NCI-H2107 treated with DMSO at 0.1 percent for 48 hours (cell line): ENCODE measurements around the gene JTB.
"Not testable (repeated sequence)": the region's sequence is repeated elsewhere in the genome, so short reads cannot be mapped to it uniquely, and the experiment has no call there.

ENCODE experiments used
- DNase-seq: peaks from one replicate; lab custom pipeline; 2025; ENCODE audit not compliant: unreplicated experiment; lab: John Stamatoyannopoulos, UW

JTB gene

DNA sequence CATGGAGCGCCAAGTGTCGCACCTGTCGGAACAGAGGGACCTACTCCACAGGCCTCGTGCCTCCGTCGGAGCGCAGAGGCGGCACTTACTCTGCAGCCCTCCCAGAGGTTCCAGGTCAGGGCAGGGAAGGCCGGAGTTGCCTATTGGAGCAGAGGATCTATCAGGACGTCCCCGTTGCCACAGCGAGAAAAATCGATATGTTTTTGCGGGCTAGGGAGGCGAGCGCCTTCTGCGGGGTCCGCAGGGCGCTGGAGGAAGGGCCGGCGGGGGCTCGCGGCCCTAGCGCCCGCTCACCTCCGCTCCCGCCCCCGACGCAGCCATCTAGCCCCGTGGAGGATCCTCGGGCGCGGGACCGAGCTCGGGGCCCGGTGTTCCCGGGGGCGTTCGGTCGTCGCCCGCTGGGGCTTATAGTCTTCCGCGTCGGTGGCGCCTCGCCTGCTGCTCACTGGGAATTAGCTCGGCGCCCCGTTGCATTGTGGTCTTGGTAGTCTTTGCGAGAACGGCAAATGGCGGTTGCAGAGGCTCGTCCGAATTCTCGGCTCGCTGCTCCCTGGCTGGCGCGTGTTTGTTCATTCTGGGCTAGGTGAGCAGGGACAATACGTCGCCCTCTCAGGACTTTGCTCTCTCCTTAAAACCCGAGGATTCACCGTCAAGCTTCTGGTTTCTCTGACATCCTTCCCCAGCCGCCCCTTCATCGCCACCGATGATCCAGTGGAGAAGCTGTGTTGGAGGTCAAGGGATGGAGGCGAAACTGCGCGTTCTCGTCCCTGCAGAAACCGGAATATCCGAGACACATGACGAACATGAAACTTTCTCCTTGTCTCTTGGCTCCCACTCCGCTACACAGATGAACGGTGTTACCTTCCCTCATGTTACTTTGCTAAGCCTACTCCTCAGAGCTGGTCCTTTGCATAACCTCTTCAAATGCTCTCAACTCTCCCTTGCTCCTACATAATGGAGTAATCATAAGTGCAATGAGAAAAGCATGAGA lies at the start of gene JTB:
TSS of gene JTB (minus strand) at position 425 of the 991 bp plus-strand sequence. CDS start at position 3, 422 bp downstream.
- peak; percentile 83 for DNase-seq

DNA sequence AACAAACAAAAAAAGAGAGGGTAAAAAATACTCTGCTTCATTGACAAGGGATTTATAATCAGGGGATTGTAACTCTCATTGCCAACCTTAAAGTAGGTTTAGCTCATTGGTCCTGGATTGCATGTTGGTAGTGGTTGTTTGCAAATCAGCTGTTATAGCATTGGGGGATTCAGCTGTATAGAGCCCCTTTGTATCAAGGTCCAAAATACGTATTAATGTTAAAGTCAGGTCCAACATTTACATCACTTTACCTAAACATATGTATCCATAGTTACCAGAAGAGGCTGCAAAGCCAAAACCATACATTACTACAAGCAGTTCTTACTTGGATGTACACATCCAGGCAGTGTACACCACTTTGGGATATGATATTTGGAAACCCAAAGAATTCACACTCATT lies 42.5 kb upstream of the JTB start:
- DNase-seq = no peak

DNA sequence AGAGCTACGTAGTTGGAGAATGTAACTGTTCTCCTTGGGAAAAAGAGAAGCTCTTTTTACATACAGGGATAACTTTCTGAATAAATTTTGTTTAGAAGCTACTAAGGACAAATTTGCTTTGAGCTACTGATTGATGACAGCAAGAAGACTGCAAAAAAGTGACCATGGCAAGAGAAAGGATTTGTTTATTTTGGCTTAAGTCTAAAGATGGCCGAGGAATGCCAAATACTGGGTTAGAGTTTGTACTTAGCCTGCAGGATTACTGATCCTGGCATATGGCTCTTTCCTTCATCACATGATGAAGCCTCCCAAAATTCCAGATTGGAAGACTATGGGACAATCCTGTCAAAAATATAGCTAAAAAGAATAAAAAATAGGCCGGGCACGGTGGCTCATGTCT lies 41.8 kb upstream of the JTB start:
- DNase-seq = no peak

DNA sequence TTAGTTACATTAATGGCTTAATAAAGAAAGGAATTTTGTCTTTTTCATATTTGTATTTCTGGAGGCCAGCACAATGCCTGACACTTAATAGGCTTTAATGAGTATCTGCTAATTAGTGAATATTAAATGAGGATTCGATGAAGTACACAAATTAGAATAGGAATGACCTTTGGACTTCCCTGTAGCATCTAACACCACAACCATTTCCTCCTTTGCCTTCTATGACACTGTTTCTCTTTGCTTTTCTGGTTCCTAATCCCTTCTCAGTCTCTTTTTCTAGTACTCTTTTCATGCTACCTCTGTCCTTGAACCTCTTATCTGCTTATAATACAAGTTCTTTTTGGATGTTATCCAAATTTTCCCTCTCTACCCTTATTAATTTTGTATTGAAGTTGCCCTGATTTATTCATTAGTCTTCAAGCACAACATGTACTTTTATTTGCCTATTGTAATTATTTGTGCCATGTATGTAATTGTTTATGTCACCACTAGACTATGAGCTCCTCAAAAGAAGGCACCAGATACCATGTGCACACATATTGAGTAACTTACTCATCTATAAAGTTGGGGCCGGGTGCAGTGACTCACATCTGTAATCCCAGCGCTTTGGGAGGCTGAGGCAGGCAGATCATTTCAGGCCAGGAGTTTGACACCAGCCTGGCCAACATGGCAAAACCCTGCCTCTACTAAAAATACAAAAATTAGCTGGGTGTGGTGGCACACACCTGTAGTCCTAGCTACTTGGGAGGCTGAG lies 36.9 kb upstream of the JTB start:
- DNase-seq = no peak

DNA sequence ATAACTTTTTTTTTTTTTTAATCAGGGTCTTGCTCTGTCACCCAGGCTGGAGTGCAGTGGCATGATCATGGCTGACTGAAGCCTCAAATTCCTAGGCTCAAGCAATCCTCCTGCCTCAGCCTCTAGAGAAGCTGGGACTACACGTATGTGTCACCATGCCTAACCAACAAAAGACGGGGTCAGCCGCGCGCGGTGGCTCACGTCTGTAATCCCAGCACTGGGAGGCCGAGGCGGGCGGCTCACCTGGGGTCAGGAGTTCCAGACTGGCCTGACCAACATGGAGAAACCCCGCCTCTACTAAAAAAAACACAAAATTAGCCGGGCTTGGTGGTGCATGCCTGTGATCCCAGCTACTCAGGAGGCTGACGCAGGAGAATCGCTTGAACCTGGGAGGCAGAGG lies 35.1 kb upstream of the JTB start:
- not testable (repeated sequence) for DNase-seq

DNA sequence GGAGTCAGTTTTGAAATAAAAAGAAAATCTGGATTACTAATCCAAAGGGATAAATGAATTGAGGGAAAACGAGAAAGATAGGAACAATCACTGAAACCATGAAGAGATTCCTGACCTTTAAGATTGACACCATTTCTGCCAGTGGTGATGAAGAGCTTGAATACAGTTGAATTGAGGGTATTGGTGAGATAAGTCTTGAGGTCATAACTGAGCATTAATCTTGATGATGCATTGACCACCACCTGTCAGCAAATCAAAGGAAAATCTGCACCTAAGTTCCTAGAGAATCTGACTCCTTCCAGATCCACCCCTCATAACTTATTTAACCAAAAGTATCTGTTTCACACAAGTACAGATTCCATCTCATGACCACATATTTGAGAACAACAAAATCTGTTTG lies 34.7 kb upstream of the JTB start:
- no peak for DNase-seq

DNA sequence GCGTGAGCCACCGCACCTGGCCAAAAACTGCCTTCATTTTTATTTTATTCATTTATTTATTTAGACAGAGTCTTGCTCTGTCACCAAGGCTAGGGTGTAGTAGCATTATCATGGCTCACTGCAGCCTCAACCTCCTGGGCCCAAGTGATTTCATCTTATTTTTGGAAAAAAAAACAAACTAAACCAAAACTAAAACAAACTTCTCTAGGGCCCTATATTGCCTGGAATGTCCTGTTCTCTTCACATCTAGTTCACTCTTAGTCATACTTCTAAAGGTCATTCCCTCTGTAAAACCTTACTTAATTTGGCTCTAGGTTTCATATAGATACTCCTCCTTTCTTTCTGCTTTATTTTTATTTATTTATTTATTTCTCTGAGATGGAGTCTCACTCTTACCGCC lies 28.7 kb upstream of the JTB start:
- no peak for DNase-seq

DNA sequence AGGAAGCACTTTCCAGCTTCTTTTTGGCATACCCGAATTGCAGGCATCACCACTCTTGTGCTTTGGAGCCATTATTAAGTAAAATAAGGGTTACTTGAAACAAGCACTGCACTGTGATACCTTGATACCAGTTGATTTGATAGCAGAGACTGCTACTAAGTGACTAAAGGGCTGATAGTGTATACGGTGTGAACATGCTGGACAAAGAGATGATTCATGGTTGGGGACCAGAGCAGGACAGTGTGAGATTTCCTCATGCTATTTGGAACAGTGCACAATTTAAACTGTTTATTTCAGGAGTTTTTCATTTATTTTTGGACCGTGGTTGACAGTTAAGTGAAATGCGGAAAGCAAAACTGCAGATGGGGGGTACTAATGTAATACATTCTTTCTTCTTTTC lies 22.9 kb upstream of the JTB start:
- no peak for DNase-seq

DNA sequence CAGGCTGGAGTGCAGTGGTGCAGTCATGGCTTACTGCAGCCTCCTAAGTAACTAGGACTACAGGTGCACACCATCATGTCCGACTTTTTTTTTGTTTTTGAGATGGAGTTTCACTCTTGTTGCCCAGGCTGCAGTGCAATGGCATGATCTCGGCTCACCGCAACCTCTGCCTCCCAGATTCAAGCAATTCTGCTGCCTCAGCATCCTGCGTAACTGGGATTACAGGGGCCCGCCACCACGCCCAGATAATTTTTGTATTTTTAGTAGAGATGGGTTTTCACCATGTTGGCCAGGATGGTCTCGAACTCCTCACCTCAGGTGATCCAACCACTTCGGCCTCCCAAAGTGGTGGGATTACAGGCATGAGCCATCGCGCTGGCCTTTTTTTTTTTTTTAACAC lies 19.4 kb upstream of the JTB start:
- DNase-seq = not testable (repeated sequence)

DNA sequence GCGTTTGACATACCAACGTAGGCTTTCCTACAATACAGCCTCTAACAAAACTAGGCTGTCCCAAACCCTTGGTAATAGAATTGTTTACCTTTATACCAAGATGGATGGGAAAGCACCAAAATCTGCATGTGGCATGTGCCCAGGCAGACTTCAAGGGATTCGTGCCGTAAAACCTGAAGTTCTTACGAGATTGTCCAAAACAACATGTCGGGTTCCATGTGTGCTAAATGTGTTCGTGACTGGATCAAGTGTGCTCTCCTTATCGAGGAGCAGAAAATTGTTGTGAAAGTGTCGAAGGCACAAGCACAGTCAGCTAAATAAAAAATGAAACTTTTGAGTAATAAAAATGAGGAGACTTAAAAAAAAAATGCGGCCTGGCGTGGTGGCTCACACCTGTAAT lies 18.2 kb upstream of the JTB start:
- no peak for DNase-seq

DNA sequence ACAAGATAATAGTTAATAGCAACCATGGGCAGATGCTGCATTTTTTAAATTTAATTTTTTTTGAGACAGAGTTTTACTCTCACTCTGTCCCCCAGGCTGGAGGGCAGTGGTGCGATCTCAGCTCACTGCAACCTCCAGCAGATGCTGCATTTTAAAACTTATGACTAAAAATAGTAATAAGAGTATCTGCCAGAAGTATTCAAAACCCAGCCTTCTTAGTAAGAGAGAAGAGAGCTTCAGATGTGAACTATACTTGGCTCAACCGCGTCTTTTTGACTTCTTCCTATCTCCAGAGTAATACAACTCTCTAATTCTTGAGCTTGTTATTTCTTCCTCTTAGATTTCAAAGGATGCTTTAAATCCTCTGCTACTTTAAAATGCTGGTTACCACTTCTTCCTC lies 17.7 kb upstream of the JTB start:
- no peak for DNase-seq

DNA sequence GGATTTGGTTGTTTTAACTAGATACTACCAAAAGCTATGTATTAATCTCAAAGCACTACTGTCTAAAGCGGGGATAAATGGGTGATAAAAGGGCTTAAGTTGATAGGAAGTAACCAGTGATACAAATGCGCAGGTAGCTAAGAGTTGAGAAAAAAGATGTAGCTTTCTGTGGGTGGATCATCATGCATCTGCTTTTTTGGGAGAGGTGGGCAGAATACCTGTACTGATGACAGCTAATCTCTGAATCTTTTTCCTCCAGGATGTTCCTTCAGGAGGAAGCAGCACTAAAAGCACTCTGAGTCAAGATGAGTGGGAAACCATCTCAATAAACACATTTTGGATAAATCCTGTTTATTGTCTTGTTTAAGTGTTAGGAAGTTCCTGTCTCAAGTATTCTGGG lies 14.3 kb upstream of the JTB start:
- DNase-seq = no peak

DNA sequence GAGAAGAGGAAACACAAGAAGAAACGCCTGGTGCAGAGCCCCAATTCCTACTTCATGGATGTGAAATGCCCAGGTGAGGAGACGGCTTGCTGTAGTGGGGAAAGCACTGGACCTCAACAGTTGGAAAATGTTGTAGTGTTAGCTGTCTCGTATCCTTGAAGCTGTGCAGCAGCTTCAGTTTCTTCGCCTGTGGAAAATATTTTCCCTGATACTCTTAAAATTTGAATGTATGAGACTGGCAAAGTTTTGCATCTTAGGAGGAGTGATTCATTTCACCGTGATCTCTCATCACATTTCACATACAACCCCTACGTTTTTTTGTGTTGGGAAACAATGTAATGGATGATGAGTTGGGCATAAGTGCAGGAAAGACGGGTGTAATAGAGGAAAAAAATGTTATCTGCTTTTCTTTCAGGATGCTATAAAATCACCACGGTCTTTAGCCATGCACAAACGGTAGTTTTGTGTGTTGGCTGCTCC lies 13.7 kb upstream of the JTB start:
- DNase-seq = no peak

DNA sequence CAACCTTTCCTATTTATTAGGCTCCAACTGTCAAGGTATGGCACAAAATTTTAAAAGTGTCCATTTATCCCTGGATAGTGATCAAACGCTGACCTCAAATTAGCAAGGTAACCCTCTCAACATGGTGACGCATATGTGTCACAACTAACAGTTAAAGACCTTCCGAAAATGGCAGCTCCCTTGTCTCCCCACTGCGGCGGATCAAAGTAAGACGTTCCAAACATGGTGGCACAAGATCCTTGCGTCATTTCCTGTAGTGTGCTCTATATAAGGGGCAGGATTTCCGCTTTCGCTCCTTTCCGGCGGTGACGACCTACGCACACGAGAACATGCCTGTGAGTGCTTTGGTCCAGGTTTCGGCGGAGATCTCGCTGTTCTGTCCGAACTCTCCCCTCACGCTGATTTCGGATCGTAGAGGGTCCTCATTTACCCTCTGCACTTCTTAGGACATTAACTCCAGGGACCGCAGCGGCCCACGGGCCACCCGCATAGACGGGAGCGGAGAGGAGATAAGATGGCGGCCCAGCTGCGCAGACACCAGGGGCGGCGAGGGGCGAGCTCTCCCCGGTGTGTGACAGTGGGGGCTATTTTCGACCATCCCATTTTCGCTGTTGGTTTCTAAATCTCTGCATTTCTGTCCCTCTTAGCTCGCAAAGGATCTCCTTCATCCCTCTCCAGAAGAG lies 13.1 kb upstream of the JTB start, which contains the start of gene RPS27:
TSS of gene RPS27 (plus strand) at position 295 of the 683 bp plus-strand sequence. CDS start at position 330, 35 bp downstream.
- peak; percentile 99 for DNase-seq

DNA sequence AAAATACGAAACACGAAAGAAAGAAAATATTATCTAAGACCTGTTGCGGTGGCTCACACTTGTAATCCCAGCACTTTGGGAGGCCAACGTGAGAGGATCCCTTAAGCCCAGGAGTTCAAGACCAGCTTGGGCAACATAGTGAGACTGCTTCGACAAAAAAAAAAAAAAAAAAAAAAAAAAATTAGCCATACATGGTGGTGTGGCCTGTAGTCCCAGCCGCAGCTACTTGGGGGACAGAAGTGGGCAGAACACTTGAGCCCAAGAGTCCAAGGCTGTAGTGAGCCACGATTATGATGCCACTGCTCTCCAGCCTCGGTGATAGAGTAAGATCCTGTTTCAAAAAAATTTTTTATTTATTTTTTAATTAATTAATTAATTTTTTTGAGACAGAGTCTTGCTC lies 10.1 kb upstream of the JTB start:
- no peak for DNase-seq

DNA sequence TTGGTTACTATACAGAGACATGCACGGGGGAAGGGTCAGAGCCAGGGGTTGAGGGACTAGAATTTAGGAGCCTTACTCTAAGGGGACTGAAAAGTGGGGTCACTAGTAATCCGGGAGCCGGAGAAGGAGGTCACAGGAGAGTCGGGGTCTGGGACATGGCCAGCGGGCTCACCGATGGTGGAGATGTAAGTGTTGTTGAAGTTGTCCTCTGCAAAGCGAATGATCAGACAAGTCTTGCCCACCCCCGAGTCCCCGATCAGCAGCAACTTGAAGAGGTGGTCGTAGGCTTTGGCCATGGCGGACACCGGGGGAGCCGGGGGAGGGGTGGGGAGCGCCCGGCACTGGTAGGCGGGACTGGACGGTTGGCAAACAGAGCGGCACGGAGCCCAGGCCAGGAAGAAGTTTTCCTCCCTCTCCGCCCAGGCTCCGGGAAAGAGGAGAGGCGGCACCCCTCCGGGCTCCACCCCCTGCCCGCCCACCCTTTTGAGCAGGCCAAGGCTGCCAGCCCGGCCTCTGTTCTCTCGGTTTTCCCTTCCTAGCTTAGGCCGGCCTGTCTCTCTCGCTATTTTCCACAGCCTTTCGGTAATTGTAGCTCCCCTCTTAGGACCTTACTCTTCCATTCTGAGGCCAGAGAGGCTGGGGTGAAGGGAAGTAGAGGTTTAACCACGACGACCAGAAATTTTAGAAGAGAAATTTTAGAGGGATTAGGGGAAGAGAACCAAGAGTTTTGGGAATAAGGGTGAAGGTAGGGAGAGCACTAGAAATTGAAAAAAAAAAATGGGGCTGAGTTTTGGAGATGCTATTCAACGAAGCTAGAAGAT lies 8.7 kb upstream of the JTB start, which contains the start of gene RAB13:
TSS of gene RAB13 (minus strand) at position 399 of the 821 bp plus-strand sequence. CDS start at position 296, 103 bp downstream.
- DNase-seq = peak; percentile 54

DNA sequence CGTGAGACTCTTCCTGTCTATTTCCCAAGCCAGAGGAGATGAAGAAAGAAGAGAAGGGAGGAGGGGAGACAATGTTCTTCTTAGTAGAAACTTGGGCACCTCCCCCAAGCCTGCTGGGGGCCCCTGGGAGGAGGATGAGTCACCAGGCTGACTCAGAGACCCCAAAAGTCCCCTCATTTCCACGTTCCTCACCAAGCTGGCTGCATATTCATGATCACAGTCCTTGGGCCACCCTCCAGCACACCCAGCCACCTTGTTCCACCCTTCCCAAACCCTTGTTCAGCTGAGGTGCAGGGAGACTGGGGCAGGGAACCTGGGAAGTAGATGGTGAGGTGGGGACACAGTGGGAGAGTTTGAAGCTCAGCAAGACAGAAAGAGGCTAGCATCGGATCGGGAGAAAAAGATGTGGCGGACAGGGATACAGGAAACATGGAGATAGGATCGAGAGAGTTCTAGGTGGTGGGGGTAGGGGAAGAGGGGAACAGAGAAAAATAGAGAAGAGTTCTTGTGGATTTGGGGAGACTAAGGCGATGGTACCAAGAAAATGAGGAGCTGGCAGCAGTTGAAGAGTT lies 8.0 kb upstream of the JTB start:
- no peak for DNase-seq

DNA sequence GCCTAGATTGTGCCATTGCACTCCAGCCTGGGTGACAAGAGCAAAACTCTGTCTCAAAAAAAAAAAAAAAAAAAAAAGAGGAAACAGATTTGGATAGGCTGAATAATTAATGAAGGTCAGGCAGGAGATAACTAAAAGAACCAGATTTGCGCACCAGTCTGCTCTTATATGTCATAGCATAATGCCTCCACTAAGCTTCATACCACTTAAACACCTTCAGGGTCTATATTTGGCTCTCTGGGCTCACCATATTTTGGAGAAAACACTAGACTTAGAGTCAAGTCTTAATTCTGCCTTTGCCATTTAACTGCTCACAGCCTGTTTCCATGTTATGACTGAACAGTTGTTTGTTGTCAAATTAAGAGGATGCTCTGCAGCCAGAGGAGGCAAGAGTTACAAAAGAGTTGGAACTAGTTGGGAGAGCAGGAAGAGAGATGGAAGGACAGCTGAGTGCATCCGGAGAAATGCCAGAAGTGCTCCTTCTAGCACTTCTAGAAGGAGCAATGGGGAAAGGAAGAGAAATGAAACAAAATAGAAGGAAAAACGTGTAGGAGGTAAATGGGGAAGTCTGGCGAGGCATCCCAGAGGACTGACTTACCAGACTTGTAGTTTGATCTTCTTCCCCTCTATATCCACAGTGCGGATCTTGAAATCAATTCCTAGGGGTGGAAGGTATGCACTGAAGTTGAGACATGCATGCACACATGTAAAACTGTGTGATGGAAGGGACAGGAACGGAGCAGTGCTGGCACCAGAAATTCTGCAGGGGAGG lies 6.8 kb upstream of the JTB start:
- no peak for DNase-seq

DNA sequence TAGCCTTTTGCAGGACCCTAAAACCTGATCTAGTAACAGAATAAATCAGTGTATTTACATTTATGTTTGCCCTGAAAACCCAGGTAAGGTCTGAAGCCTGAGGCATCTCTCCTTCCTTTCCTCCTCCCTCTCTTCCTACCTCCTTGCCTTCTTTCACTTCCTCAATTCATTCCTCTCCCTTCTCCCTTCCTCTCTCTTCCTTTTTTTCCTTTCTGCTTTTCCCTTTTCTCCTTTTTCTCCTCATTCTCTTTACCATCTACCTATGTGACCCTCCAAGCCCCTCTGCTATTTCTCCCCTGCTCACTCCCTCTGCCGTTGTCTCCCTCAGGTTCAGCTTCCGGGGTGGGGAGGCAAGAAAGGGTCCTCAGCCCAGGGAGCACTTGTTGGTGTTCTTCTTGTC lies 4.3 kb upstream of the JTB start:
- not testable (repeated sequence) for DNase-seq
